IMR-90 (cell line): ENCODE results near the gene RAB40C. TPM values are rescaled to one million over a fixed set of nuclear protein-coding genes. Genes with fewer than 3 reads are reported as not detected.

Experiments used
- ATAC-seq: fragments of 200-7000 bp; cut with Tn5 transposase; 2 replicates; pipeline ENCODE4 v1.9.1; 2020; ENCODE audit warnings: low read depth, mild to moderate bottlenecking, moderate library complexity
- BruUV-seq: library from RNA; stranded (reverse); fragments of 400-500 nt; replicated peaks from 2 replicates; lab custom pipeline; 2021; lab: Mats Ljungman, UMichigan
- CTCF ChIA-PET: fragments of 300-600 bp; formaldehyde crosslinking; extraction: SDS; loops from one replicate; lab custom pipeline; 2021; ENCODE audit warnings: antibody characterized with exemption; lab: Yijun Ruan, JAX
- POLR2A ChIA-PET: fragments of 300-600 bp; sonication (Branson Sonifier 250); formaldehyde crosslinking; loops from one replicate; lab custom pipeline; 2022; ENCODE audit warnings: antibody characterized with exemption; ENCODE audit not compliant: unreplicated experiment; lab: Charles Lee
- DNase-seq: peaks from one replicate; pipeline ENCODE4 v3.0.0; 2013
- H2AFZ ChIP-seq: replicated peaks from 2 replicates; pipeline ENCODE3; 2013; ENCODE audit warnings: low read length, mild to moderate bottlenecking; ENCODE audit not compliant: poor library complexity
- H2AK5ac ChIP-seq: 2 replicates; pipeline ENCODE4 v1.6.1; 2013; ENCODE audit warnings: low read depth, low read length, inconsistent platforms
- H2AK9ac ChIP-seq: replicated peaks from 2 replicates; pipeline ENCODE3; 2013; ENCODE audit warnings: mild to moderate bottlenecking, low read depth, low read length, moderate library complexity; ENCODE audit not compliant: poor library complexity
- H2BK120ac ChIP-seq: 2 replicates; pipeline ENCODE4 v1.6.1; 2013; ENCODE audit warnings: low read depth, low read length, inconsistent platforms
- H2BK15ac ChIP-seq: 3 replicates; pipeline ENCODE4 v1.6.1; 2013; ENCODE audit warnings: low read depth, low read length, inconsistent platforms
- H2BK20ac ChIP-seq: 2 replicates; pipeline ENCODE4 v1.6.1; 2013; ENCODE audit warnings: low read depth, mild to moderate bottlenecking, inconsistent platforms, low read length, moderate library complexity
- H2BK5ac ChIP-seq: 2 replicates; pipeline ENCODE4 v1.6.1; 2013; ENCODE audit warnings: mild to moderate bottlenecking, low read depth, low read length, inconsistent platforms; ENCODE audit not compliant: poor library complexity, severe bottlenecking
- H3K14ac ChIP-seq: replicated peaks from 2 replicates; pipeline ENCODE4 v1.6.1; 2013; ENCODE audit warnings: low read depth, low read length, inconsistent platforms
- H3K18ac ChIP-seq: 2 replicates; pipeline ENCODE4 v1.6.1; 2013; ENCODE audit warnings: low read depth, low read length, control low read depth
- H3K23ac ChIP-seq: 2 replicates; pipeline ENCODE4 v1.6.1; 2013; ENCODE audit warnings: low read depth, low read length, inconsistent platforms
- H3K27ac ChIP-seq: 2 replicates; pipeline ENCODE4 v1.5.1; 2013; ENCODE audit warnings: mild to moderate bottlenecking, control low read depth, low read length; ENCODE audit not compliant: insufficient read depth
- H3K27me3 ChIP-seq: 2 replicates; pipeline ENCODE4 v1.6.1; 2013; ENCODE audit warnings: low read length; ENCODE audit not compliant: control insufficient read depth, insufficient read depth
- H3K36me3 ChIP-seq: 2 replicates; pipeline ENCODE4 v1.6.1; 2013; ENCODE audit warnings: low read length, mixed read lengths; ENCODE audit not compliant: control insufficient read depth, insufficient read depth
- H3K4ac ChIP-seq: 2 replicates; pipeline ENCODE4 v1.6.1; 2013; ENCODE audit warnings: low read depth, low read length, inconsistent platforms
- H3K4me1 ChIP-seq: 2 replicates; pipeline ENCODE4 v1.6.1; 2013; ENCODE audit warnings: low read length, mixed read lengths; ENCODE audit not compliant: control insufficient read depth, insufficient read depth
- H3K4me2 ChIP-seq: 2 replicates; pipeline ENCODE4 v1.6.1; 2013; ENCODE audit warnings: low read depth, mild to moderate bottlenecking, control low read depth, low read length, moderate library complexity
- H3K4me3 ChIP-seq: 2 replicates; pipeline ENCODE4 v1.5.1; 2013; ENCODE audit warnings: low read depth, mild to moderate bottlenecking, control low read depth, low read length, moderate library complexity; ENCODE audit not compliant: insufficient read depth
- H3K56ac ChIP-seq: 2 replicates; pipeline ENCODE4 v1.6.1; 2013; ENCODE audit warnings: low read length, inconsistent platforms; ENCODE audit not compliant: insufficient read depth; ENCODE audit errors: extremely low read depth
- H3K79me1 ChIP-seq, 2 experiments: 2 replicates each; pipeline ENCODE4 v1.6.1; 2013; ENCODE audit warnings: low read length in 2 of 2, inconsistent platforms in 1 of 2, low read depth in 1 of 2
- H3K9ac ChIP-seq: 2 replicates; pipeline ENCODE4 v1.6.1; 2013; ENCODE audit warnings: low read depth, low read length, control low read depth
- H3K9me1 ChIP-seq: 2 replicates; pipeline ENCODE4 v1.6.1; 2013; ENCODE audit warnings: low read length, inconsistent platforms; ENCODE audit not compliant: insufficient read depth
- H3K9me3 ChIP-seq: 2 replicates; pipeline ENCODE4 v1.6.1; 2013; ENCODE audit warnings: low read length; ENCODE audit not compliant: control insufficient read depth, insufficient read depth
- H4K20me1 ChIP-seq: 2 replicates; pipeline ENCODE4 v1.6.1; 2013; ENCODE audit warnings: low read length, inconsistent platforms; ENCODE audit not compliant: insufficient read depth
- H4K5ac ChIP-seq: 2 replicates; pipeline ENCODE4 v1.6.1; 2013; ENCODE audit warnings: mild to moderate bottlenecking, low read depth, low read length, control low read depth
- H4K8ac ChIP-seq, 2 experiments: 2 replicates each; pipeline ENCODE4 v1.6.1; 2013; ENCODE audit warnings: low read depth in 2 of 2, low read length in 2 of 2, control low read depth in 1 of 2, inconsistent platforms in 1 of 2
- H4K91ac ChIP-seq: 2 replicates; pipeline ENCODE4 v1.6.1; 2013; ENCODE audit warnings: low read depth, low read length, inconsistent platforms; ENCODE audit not compliant: insufficient read depth
- BHLHE40 ChIP-seq: fragments of 150-350 bp; IDR thresholded peaks from 2 replicates; pipeline ENCODE4 v1.6.1; 2016; ENCODE audit warnings: mild to moderate bottlenecking, low read depth, low read length
- CEBPB ChIP-seq: IDR thresholded peaks from 2 replicates; pipeline ENCODE4 v1.6.1; 2012; ENCODE audit warnings: low read depth, low read length, improper control_type of control experiment
- CHD1 ChIP-seq: IDR thresholded peaks from 2 replicates; pipeline ENCODE4 v1.6.1; 2012; ENCODE audit warnings: low read depth, low read length, improper control_type of control experiment
- MAFK ChIP-seq: IDR thresholded peaks from 2 replicates; pipeline ENCODE4 v1.6.1; 2012; ENCODE audit warnings: low read depth, low read length, improper control_type of control experiment
- MAZ ChIP-seq: IDR thresholded peaks from 2 replicates; pipeline ENCODE4 v1.6.1; 2012; ENCODE audit warnings: low read depth, mild to moderate bottlenecking, low read length, improper control_type of control experiment, moderate library complexity, borderline replicate concordance
- MXI1 ChIP-seq: IDR thresholded peaks from 2 replicates; pipeline ENCODE4 v1.6.1; 2012; ENCODE audit warnings: low read depth, mild to moderate bottlenecking, low read length, moderate library complexity, borderline replicate concordance
- NFE2L2 ChIP-seq: fragments of 150-350 bp; IDR thresholded peaks from 2 replicates; pipeline ENCODE4 v1.6.1; 2016; ENCODE audit warnings: low read depth, mild to moderate bottlenecking, low read length
- POLR2A ChIP-seq: IDR thresholded peaks from 2 replicates; pipeline ENCODE4 v1.6.1; 2012; ENCODE audit warnings: mild to moderate bottlenecking, low read depth, low read length
- RAD21 ChIP-seq: IDR thresholded peaks from 2 replicates; pipeline ENCODE4 v1.6.1; 2012; ENCODE audit warnings: low read length, improper control_type of control experiment
- RCOR1 ChIP-seq: IDR thresholded peaks from 2 replicates; pipeline ENCODE4 v1.6.1; 2012; ENCODE audit warnings: mild to moderate bottlenecking, low read length, improper control_type of control experiment; ENCODE audit not compliant: insufficient replicate concordance
- RFX5 ChIP-seq: IDR thresholded peaks from 2 replicates; pipeline ENCODE4 v1.8.0; 2012; ENCODE audit warnings: low read depth, mild to moderate bottlenecking, low read length, moderate library complexity
- SMC3 ChIP-seq: fragments of 150-350 bp; IDR thresholded peaks from 2 replicates; pipeline ENCODE4 v1.6.1; 2016; ENCODE audit warnings: low read depth, mild to moderate bottlenecking, antibody characterized with exemption, low read length, moderate library complexity
- WGBS, 2 experiments: methylation state at CpG; one replicate each; pipeline versions ENCODE4 v1.1.5 to v1.1.7; 2013; ENCODE audit warnings: missing lambda C conversion rate in 2 of 2; ENCODE audit not compliant: insufficient read length in 1 of 2; ENCODE audit errors: extremely low coverage in 2 of 2; 5-methylcytosine and 5-hydroxymethylcytosine counted together
- dilution Hi-C: fragments of 300-500 bp; cut with HindIII; formaldehyde crosslinking; loops from one replicate; pipeline ENCODE4 v1.14.3; 2018; ENCODE audit warnings: low sequenced_read_pairs; ENCODE audit not compliant: unreplicated experiment
- in situ Hi-C: fragments of 300-500 bp; cut with MboI; formaldehyde crosslinking; loops from 3 replicates; pipeline ENCODE4 v1.14.3; 2019; ENCODE audit warnings: low sequenced_read_pairs, inconsistent platforms, mixed read lengths
- intact Hi-C: fragments of 100-400 bp; cut with micrococcal nuclease; formaldehyde crosslinking; loops from 2 replicates; pipeline ENCODE4 v1.10.0; 2022
- polyA plus RNA-seq, 3 experiments: library from polyadenylated mRNA; depleted of rRNA; stranded (reverse); fragments of >200 nt; gene quantifications; 2 replicates each; pipeline ENCODE4 v1.2.3, GENCODE V29; 2012; ENCODE audit warnings: low replicate concordance in 1 of 3
- total RNA-seq: library from RNA; depleted of rRNA; stranded (reverse); fragments of >200 nt; gene quantifications from 2 replicates; pipeline ENCODE4 v1.2.3, GENCODE V29; 2012
- TF ChIP-seq, protein P1 (sequence below): fragments of 150-350 bp; IDR thresholded peaks from 2 replicates; pipeline ENCODE4 v1.6.1; 2017; ENCODE audit warnings: mild to moderate bottlenecking, antibody characterized with exemption, low read length, low read depth
- TF ChIP-seq, protein P2 (sequence below): conservative IDR thresholded peaks from 2 replicates; pipeline ENCODE4 v1.5.1; 2012; ENCODE audit warnings: mild to moderate bottlenecking, low read depth, low read length, improper control_type of control experiment

The RAB40C gene
- total and polyA plus RNA-seq, 2 of the 4 experiments (the other 2 are of a cell fraction): 6.8 to 13.7 TPM

DNA sequence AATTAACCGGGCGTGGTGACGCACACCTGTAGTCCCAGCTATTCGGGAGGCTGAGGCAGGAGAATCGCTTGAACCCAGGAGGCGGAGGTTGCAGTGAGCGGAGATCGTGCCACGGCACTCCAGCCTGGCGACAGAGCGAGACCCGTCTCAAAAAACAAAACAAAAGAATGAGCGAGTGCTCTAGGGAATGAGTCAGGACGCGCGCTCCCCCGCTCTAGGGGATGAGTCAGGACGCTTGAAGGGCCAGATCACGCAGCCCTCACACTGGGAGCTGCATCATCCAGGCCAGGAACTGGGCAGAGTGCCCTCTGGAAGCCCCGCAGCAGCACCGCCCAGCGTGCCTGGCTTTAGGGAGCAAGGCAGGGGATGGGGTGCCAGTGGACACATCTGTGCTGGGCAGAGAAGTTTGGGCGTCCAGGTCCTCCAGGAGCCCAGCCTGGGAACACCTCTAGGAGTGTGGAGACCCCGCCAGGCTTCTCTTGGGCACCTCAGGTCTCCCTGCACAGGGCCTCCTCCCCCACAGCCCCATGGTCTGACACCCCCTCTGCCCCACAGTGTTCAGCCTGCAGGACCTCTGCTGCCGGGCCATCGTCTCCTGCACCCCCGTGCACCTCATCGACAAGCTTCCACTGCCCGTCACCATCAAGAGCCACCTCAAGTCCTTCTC is 37.1 kb downstream of the RAB40C start:
- peak overlapping the region; percentile 69 for H3K4ac ChIP-seq
- no peak overlapping the region for H3K4me3 ChIP-seq
- H4K91ac ChIP-seq: peak overlapping the region; percentile 70
- DNase-seq (peak; percentile 97), ATAC-seq (peak; percentile 90)
- H2BK5ac ChIP-seq: peak overlapping the region; percentile 89
- intact Hi-C loops (loop anchor here (1.0 kb wide), 1 partner anchor 9 kb away; the partner anchor contains the start of gene METTL26), dilution Hi-C loops (no loop called here), in situ Hi-C loops (no loop called here)
- H3K9me3 ChIP-seq: no peaks in the 10 kb centered on the region
- H2AK9ac ChIP-seq: peak overlapping the region; percentile 98
- peak overlapping the region; percentile 20; the same call in 1 of the 2 replicates for H3K14ac ChIP-seq
- peaks cover 7% of the 10 kb centered on the region; the same call in 1 of the 2 replicates for H3K36me3 ChIP-seq
- POLR2A ChIA-PET: no interaction called here
- H3K9ac ChIP-seq: no peak overlapping the region
- H3K27ac ChIP-seq: peak overlapping the region; percentile 75
- no peak overlapping the region; the same call in 1 of the 2 replicates for H2BK20ac ChIP-seq
- H3K9me1 ChIP-seq: peaks cover 4% of the 10 kb centered on the region; the same call in 1 of the 2 replicates
- peaks cover 25% of the 10 kb centered on the region for H3K4me1 ChIP-seq
- 0 out of 2 replicates have a peak overlapping the region, but pooled peaks have one; percentile 10 for H3K18ac ChIP-seq
- no peaks in the 10 kb centered on the region for H3K27me3 ChIP-seq
- 0 out of 2 replicates have a peak, but pooled peaks cover 3% of the 10 kb centered on the region for H4K20me1 ChIP-seq
- peaks cover 6 to 41% of the 10 kb centered on the region in 2 experiments; a peak in 2 of 4 replicates for H3K79me1 ChIP-seq
- H3K23ac ChIP-seq: no peak overlapping the region
- CTCF ChIA-PET: no interaction called here
- peak overlapping the region; percentile 94 for H2AK5ac ChIP-seq
- H4K8ac ChIP-seq: peak overlapping the region; percentile 43 to 78; a peak in 2 of 4 replicates
- no TSS peak for BruUV-seq
- peak overlapping the region; percentile 72 for H2AFZ ChIP-seq
- peak overlapping the region; percentile 51 for H4K5ac ChIP-seq
- 0 out of 2 replicates have a peak overlapping the region, but pooled peaks have one; percentile 1 for H3K4me2 ChIP-seq
- H2BK120ac ChIP-seq: peak overlapping the region; percentile 72
- 0 out of 2 replicates have a peak overlapping the region, but pooled peaks have one; percentile 24 for H3K56ac ChIP-seq
- WGBS, 2 experiments: 39% methylated on average over 23 of the region's 29 CpGs; no CpG with 5 or more reads in 1 of the 2 experiments
- H2BK15ac ChIP-seq: peak overlapping the region; percentile 56; the same call in 2 of the 3 replicates
- peak; percentile 30 for TF ChIP-seq RCOR1
- no peak for TF ChIP-seq MAFK
- TF ChIP-seq NFE2L2: peak; percentile 74; the same call in 1 of the 2 replicates
- TF ChIP-seq, protein P1, sequence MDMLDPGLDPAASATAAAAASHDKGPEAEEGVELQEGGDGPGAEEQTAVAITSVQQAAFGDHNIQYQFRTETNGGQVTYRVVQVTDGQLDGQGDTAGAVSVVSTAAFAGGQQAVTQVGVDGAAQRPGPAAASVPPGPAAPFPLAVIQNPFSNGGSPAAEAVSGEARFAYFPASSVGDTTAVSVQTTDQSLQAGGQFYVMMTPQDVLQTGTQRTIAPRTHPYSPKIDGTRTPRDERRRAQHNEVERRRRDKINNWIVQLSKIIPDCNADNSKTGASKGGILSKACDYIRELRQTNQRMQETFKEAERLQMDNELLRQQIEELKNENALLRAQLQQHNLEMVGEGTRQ: no peak; the same call in 1 of the 2 replicates
- no peak for TF ChIP-seq SMC3
- no peak for TF ChIP-seq RFX5
- peak; percentile 86 for TF ChIP-seq BHLHE40
- TF ChIP-seq, protein P2, sequence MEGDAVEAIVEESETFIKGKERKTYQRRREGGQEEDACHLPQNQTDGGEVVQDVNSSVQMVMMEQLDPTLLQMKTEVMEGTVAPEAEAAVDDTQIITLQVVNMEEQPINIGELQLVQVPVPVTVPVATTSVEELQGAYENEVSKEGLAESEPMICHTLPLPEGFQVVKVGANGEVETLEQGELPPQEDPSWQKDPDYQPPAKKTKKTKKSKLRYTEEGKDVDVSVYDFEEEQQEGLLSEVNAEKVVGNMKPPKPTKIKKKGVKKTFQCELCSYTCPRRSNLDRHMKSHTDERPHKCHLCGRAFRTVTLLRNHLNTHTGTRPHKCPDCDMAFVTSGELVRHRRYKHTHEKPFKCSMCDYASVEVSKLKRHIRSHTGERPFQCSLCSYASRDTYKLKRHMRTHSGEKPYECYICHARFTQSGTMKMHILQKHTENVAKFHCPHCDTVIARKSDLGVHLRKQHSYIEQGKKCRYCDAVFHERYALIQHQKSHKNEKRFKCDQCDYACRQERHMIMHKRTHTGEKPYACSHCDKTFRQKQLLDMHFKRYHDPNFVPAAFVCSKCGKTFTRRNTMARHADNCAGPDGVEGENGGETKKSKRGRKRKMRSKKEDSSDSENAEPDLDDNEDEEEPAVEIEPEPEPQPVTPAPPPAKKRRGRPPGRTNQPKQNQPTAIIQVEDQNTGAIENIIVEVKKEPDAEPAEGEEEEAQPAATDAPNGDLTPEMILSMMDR: no peak
- no peak; the same call in 1 of the 2 replicates for TF ChIP-seq MXI1
- no peak for TF ChIP-seq CHD1
- no peak for TF ChIP-seq CEBPB
- no peak for TF ChIP-seq POLR2A
- no peak for TF ChIP-seq RAD21
- peak; percentile 67; the same call in 1 of the 2 replicates for TF ChIP-seq MAZ
